IPS DF 6.9 (cell line): ENCODE results near the gene TMEM9.

ENCODE experiments used
- DNase-seq: peaks from one replicate; pipeline ENCODE4 v3.0.0-alpha.2; 2013; ENCODE audit warnings: low read depth, low spot score
- H3K27ac ChIP-seq: one replicate; pipeline ENCODE4 v1.5.1; 2013; ENCODE audit warnings: low read length, control low read depth
- H3K27me3 ChIP-seq: 2 replicates; pipeline ENCODE4 v1.6.1; 2013; ENCODE audit warnings: mild to moderate bottlenecking, low read length; ENCODE audit not compliant: control insufficient read depth, insufficient read depth
- H3K36me3 ChIP-seq: 2 replicates; pipeline ENCODE4 v1.6.1; 2013; ENCODE audit warnings: low read length; ENCODE audit not compliant: control insufficient read depth, insufficient read depth
- H3K4me1 ChIP-seq: 2 replicates; pipeline ENCODE4 v1.6.1; 2013; ENCODE audit warnings: low read length; ENCODE audit not compliant: control insufficient read depth, insufficient read depth
- H3K4me3 ChIP-seq: 2 replicates; pipeline ENCODE4 v1.5.1; 2013; ENCODE audit warnings: mild to moderate bottlenecking, low read length
- H3K9me3 ChIP-seq: 2 replicates; pipeline ENCODE4 v1.6.1; 2013; ENCODE audit warnings: low read length, inconsistent platforms; ENCODE audit not compliant: control insufficient read depth, insufficient read depth
- whole genome bisulfite sequencing: extraction: QIAGEN DNeasy Blood & Tissue Kit; methylation state at CpG from one replicate; pipeline ENCODE4 v1.1.7; 2013; ENCODE audit warnings: mixed read lengths, missing lambda C conversion rate; ENCODE audit not compliant: insufficient read length, insufficient coverage; 5-methylcytosine and 5-hydroxymethylcytosine counted together

Gene TMEM9

GRCh38 chr1:201139756-201140155, 14.5 kb downstream of the TMEM9 start:
- Histone ChIP-seq H3K9me3 (no peaks in the 10 kb centered on the region), H3K27me3 (no peaks in the 10 kb centered on the region), H3K27ac (no peak overlapping the region), H3K4me1 (no peaks in the 10 kb centered on the region), H3K36me3 (peaks cover 42% of the 10 kb centered on the region), H3K4me3 (no peak overlapping the region)
- WGBS = no CpG with 5 or more reads among the region's 9 CpGs
- no peak for DNase-seq

GRCh38 chr1:201139306-201139705, 15.0 kb downstream of the TMEM9 start:
- DNase-seq = no peak
- WGBS = no CpG with 5 or more reads among the region's 5 CpGs

GRCh38 chr1:201138311-201138840, 15.9 kb downstream of the TMEM9 start:
- Histone ChIP-seq H3K4me3 (no peak overlapping the region), H3K36me3 (peaks cover 31% of the 10 kb centered on the region), H3K4me1 (no peaks in the 10 kb centered on the region), H3K27ac (no peak overlapping the region), H3K9me3 (no peaks in the 10 kb centered on the region), H3K27me3 (no peaks in the 10 kb centered on the region)
- WGBS = no CpG with 5 or more reads among the region's 6 CpGs
- DNase-seq = no peak

More at GRCh38 chr1:201139306-201139705, 15.0 kb downstream of the TMEM9 start:
- no peak overlapping the region for H3K27ac ChIP-seq
- no peaks in the 10 kb centered on the region for H3K4me1 ChIP-seq
- H3K4me3 ChIP-seq = no peak overlapping the region
- H3K9me3 ChIP-seq = no peaks in the 10 kb centered on the region
- peaks cover 40% of the 10 kb centered on the region for H3K36me3 ChIP-seq
- H3K27me3 ChIP-seq = no peaks in the 10 kb centered on the region

DNA sequence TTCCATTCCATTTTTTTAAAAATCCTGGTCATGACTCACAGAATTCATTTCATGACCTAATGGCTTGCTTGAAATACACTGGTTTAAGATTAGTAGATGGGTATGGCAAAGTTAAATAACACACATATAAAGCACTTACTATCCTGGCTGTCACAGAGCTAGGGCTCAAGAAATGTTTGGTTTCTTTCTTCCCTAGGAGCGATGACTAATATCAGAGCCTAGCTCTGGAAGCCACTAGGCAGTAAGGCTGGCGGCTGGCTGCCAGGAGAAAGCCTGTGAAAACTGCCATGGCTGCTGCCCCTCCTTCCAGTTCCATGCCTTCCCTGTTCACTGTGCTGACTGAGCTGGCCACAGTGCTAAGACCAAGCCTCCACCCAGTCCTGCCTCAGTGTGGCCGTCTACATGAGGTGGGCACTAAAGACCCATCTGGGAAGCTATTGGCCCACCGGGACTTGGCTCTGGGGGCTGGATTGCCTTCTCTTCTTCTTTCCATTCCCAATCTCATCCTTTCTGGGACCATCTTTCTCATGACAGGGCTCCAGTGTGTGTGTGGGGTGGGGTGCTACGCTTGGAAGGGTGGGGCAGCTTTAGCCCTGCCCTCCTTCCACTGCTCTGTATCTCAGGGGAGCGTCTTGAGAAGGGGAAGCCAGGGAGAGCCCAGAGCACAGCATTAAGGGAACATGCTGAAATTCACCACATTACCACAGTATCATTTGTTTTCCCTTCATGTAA, 16.5 kb downstream of the TMEM9 start:
- Histone ChIP-seq H3K27me3 (no peaks in the 10 kb centered on the region), H3K4me3 (no peak overlapping the region), H3K9me3 (no peaks in the 10 kb centered on the region), H3K27ac (no peak overlapping the region), H3K36me3 (peaks cover 24% of the 10 kb centered on the region), H3K4me1 (no peaks in the 10 kb centered on the region)
- no peak for DNase-seq
- WGBS = no CpG with 5 or more reads among the region's 6 CpGs

GRCh38 chr1:201137024-201137392, 17.3 kb downstream of the TMEM9 start:
- H3K36me3 ChIP-seq = peaks cover 21% of the 10 kb centered on the region
- no peaks in the 10 kb centered on the region for H3K4me1 ChIP-seq
- H3K4me3 ChIP-seq = no peak overlapping the region
- H3K27ac ChIP-seq = no peak overlapping the region
- DNase-seq = no peak
- no CpG with 5 or more reads among the region's 7 CpGs for WGBS
- no peaks in the 10 kb centered on the region for H3K27me3 ChIP-seq
- H3K9me3 ChIP-seq = no peaks in the 10 kb centered on the region

- Histone ChIP-seq H3K27ac (no peak overlapping the region), H3K36me3 (peaks cover 21% of the 10 kb centered on the region), H3K4me3 (no peak overlapping the region), H3K4me1 (no peaks in the 10 kb centered on the region), H3K9me3 (no peaks in the 10 kb centered on the region), H3K27me3 (no peaks in the 10 kb centered on the region)
- WGBS = no CpG with 5 or more reads among the region's 8 CpGs
- DNase-seq = no peak
Measured at GRCh38 chr1:201136355-201137023, 17.8 kb downstream of the TMEM9 start.

GRCh38 chr1:201134405-201134804, 19.9 kb downstream of the TMEM9 start:
- DNase-seq = no peak
- Histone ChIP-seq H3K4me1 (no peaks in the 10 kb centered on the region), H3K36me3 (peaks cover 14% of the 10 kb centered on the region), H3K9me3 (no peaks in the 10 kb centered on the region), H3K4me3 (no peak overlapping the region), H3K27me3 (no peaks in the 10 kb centered on the region), H3K27ac (no peak overlapping the region)
- WGBS = no CpG with 5 or more reads among the region's 6 CpGs

GRCh38 chr1:201131398-201131797, 22.9 kb downstream of the TMEM9 start:
- Histone ChIP-seq H3K27ac (no peak overlapping the region), H3K9me3 (no peaks in the 10 kb centered on the region), H3K4me3 (no peak overlapping the region), H3K36me3 (peaks cover 7% of the 10 kb centered on the region), H3K27me3 (no peaks in the 10 kb centered on the region), H3K4me1 (peaks cover 6% of the 10 kb centered on the region)
- DNase-seq = no peak
- no CpG with 5 or more reads among the region's 4 CpGs for WGBS

DNA sequence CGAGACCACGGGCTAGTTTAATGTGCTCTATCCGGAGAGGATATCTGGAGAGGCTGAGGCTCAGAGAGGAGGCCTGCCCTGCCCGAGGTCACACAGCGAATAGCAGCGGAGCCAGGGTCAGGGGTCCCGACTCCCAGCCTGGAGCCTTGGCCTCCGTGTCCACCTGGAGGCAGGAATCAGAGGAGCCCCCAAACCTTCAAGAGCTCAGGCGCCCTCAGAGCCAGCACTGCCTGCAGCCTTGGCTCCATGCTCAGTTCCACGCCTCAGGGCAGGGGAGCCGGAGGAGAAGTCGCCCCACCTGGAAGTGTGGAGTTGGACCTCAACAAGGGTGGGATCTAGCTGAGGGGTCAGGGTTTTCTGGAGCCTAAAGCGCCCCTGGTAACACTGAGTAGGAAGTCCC, 25.3 kb downstream of the TMEM9 start:
- Histone ChIP-seq H3K4me1 (peaks cover 6% of the 10 kb centered on the region), H3K4me3 (no peak overlapping the region), H3K36me3 (no peaks in the 10 kb centered on the region), H3K27ac (no peak overlapping the region), H3K27me3 (no peaks in the 10 kb centered on the region), H3K9me3 (no peaks in the 10 kb centered on the region)
- WGBS = no CpG with 5 or more reads among the region's 13 CpGs
- no peak for DNase-seq

DNA sequence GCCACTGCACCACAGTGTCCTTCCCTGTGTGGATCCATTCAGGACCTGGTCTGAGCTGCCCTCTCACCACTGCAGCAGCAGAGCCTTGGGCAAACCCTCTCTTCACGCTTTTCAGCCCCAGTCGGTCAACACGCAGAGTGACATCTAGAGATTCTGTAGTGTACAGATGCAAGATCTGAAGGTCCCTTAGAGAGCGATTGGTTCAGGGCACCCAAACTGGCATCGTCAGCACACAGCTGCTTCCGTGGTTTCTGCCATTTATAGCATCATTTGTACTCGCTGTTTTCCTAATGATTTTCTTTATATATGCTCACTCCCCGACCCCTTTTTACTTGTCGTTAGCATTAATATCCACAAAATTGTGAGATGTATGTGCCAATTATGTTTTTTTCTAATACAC, 25.8 kb downstream of the TMEM9 start:
- Histone ChIP-seq H3K27me3 (no peaks in the 10 kb centered on the region), H3K36me3 (no peaks in the 10 kb centered on the region), H3K4me1 (peaks cover 6% of the 10 kb centered on the region), H3K27ac (no peak overlapping the region), H3K4me3 (no peak overlapping the region), H3K9me3 (no peaks in the 10 kb centered on the region)
- no peak for DNase-seq
- WGBS = no CpG with 5 or more reads among the region's 9 CpGs
